Left renal pelvis (tissue), 4 donors: ENCODE measurements around the gene TNXB. TPM values are rescaled to one million over a fixed set of nuclear protein-coding genes. Genes with fewer than 3 reads are reported as not detected.

ENCODE experiments used
- DNase-seq, 4 donors: peaks; one replicate each; pipeline ENCODE4 v3.0.0-alpha.2; 2013; ENCODE audit warnings: low read depth in 4 of 4, low spot score in 3 of 4
- polyA plus RNA-seq, 4 donors: library from polyadenylated mRNA; unstranded; fragments of 120-200 nt; gene quantifications; one replicate each; pipeline ENCODE4 v1.2.1, GENCODE V29; 2013; ENCODE audit not compliant: insufficient read length in 4 of 4

The TNXB gene
- polyA plus RNA-seq, 4 donors = 4.6 to 98.0 (median 8.3) TPM

DNA sequence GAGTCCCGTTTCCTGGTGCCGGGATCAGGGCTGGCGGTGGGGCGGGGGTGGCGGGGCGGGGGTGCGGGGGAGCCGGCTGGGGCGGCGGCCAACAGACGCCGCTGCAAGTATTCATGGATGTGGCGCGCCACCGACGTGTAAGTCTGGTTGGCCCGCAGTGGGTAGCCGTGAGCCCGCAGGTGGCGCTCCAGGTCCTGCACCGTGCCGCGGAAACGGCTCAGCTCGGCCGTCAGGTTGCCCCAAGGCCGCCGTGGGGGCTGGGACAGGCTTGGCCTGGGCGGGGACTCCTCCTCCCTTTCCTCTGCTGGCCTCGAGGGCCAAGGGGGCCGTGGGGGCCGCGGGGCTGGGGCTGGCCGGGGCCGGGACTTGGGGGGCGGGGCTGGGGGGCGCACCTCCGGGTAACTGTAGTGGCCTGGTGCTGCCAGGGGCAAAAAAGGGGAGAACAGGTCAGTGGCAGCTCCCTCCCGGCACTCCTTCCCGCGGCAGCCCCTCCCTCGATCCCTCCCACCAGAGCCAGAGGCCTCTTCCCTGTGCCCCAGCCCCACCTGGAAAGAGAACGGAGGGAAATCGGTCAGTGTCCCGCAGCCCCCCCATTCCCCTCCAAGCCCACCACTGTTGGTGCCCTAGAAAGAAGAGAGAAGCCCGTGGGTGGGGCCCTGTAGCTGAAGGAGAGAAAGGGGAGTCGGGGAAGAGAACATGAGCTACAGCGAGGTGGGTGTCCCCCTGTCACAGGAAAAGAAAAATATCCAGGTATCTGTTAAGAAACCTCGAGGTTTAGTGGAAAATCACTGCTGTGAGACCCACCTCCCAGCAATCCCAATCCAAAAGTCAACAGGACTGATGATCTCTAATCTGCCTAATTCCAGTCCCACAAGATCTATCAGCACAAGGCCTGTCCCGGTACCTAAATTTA, 21.3 kb downstream of the TNXB start:
- peak in 1 of 4 donors; percentile 45 for DNase-seq

DNA sequence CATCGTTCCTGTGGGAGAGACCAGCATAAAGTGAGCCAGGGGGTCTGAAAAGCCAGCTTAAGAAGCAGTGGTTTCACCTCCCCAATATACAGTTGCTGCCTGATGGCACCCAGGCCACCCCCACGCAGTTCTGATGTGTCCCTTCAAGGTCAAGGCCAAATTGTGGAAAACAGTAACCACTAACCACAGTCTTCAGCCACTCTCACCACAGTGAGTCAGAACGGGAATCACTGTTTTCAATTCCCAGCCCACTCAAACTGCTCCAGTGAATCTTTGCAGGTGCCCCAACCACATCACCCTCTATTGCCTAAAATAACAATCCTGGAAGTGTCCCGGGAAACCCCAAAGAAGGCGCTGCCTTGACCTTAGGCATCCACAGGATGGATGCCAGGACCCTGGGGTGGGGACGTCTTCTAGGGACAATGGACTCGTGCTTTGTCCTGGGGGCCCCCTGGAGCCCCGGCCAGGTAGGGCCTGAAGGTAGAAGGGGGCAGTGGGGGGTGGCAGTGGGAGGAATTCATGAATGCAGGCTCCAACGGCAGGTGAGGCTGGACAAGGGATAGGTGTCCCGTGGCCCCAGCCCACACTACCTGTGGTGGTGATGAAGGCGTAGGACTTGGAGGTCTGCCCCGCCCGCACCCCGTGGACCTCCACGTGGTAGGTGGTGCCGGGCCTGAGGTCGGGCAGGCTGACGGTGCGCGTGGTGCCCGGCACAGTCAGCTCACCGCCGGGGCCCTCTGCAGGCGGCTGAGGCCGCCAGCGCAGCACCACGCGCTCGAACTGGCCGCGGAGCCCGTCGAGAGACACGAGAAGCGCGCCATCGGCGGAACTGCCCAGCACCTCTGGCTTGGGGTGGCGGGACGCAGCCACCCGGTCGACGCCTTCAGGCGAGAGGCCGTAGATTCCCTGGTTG, 22.2 kb downstream of the TNXB start:
- no peak for DNase-seq

GRCh38 chr6:32085759-32086459, 23.2 kb downstream of the TNXB start:
- no peak for DNase-seq

GRCh38 chr6:32084780-32085179, 24.4 kb downstream of the TNXB start:
- no peak for DNase-seq

DNA sequence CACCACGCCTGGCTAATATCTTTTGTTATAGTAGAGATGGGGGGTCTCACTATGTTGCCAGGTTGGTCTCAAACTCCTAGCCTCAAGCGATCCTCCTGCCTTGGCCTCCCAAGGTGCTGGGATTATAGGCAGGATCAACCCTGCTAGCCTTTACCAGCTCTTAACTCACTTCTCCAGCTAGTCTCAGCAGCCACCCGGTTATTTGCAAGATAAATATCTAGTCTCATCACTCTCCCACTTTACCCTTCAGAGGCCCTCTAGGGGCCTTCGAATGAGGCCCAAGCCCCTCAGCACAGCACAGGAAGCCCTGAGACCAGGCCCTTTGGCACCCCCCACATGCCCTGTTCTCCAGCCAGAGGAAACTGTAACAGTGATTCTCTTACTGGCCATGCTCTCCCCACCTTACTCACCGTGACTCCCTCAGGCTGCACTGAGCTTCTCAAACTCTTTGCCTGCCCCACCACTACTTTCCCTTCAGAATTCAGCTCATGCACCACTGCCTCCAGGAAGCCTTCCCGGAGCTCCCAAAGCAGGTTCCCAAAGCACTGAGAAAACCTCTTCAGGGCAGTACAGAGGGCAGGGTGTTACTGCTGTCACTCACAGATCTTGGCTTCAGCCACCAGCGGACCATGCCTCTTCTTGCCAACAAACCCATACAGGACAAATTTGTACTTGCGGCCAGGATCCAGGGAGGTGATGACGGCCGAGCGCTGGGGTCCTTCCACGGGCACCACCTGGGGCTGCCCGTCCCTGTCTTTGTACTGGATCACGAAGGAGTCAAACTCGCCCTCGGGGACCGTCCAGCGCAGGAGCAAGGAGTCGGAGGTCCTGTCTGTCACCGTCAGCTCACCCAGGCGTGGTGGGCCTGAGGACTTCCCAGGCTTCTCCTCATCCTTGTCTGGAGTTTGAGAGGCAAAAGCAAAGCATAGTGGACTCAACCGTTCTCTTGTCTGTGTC, 25.0 kb downstream of the TNXB start:
- DNase-seq = no peak

DNA sequence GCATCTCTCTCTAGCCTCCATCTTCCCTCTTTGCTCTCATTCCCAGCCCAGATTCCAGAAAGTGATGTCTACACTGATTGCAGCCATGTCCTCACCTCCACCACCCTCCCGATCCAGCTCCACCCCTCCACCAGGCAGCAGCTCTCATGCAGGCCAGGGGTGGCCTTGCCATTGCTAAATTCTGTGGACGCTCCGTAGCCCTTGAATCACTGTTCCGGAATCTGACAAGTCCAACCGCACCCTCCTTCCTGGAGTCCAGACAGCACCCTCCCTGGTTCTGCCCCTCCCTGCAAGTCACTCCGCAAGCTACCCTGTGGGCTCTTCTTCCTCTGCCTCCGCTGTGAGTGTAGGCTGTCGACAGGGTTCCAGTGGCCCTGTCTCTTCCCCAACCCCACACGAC, 26.2 kb downstream of the TNXB start:
- no peak for DNase-seq

DNA sequence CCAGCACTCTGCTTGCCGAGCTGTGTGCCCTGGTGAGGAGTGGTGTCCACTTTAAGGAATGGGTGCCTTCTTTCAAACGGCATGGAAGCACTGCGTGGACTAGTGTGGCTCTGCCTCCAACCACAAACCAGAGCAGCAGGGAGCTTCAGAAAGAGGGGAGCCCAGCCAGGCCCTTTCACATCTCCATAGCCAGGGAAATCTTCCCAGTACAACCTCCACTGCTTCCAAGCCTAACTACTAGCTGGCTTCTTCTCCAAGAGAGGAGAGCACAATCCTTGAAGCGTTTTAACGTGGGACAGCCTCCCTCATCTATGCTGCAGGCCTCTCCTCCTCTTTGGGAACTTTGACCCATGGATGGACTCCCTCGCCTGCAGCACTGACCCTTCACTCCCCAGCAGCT, 26.7 kb downstream of the TNXB start:
- no peak for DNase-seq

DNA sequence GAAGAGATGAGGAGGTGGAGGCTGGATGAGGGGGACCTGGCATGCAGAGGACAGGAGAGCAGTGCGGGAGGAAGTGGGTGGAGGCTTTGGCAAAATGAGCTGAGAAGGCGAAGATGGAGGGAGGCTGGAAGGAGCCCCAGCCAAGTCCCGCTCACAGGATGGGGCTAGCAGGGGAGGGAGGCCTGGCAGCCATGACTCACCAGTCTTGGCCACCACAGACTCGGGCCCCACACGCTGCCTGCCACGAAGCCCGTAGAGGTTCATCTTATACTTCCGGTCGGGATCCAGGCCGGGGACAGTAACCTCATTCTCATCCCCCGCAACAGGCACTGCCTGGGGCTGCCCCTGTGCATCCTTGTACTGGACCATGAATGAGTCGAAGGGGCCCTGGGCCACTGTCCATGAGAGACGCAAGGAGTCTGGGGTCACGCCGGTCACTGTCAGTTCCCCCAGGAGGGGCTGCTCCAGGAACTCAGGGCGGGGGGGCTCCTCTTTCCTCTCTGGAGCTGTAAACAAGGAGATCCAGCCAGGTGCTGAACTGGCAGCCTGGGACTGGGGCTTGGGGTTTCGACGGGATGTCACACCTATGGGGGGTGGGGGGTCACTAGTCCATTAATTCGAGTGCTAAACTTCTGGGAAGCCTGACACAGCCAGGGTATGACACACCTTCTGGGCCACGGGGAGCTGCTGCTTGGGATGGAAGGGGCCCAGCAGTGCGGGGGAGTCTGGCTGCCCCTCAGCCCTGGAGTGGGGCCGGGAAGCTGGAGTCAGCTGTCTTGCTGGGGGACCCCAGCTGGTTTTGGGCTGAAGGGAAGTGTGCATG, 27.8 kb downstream of the TNXB start:
- no peak for DNase-seq

- DNase-seq = no peak
Measured at GRCh38 chr6:32079566-32080290, 29.4 kb downstream of the TNXB start.

GRCh38 chr6:32076321-32076809, 32.8 kb downstream of the TNXB start:
- DNase-seq = no peak

GRCh38 chr6:32075781-32076180, 33.4 kb downstream of the TNXB start:
- DNase-seq = no peak

DNA sequence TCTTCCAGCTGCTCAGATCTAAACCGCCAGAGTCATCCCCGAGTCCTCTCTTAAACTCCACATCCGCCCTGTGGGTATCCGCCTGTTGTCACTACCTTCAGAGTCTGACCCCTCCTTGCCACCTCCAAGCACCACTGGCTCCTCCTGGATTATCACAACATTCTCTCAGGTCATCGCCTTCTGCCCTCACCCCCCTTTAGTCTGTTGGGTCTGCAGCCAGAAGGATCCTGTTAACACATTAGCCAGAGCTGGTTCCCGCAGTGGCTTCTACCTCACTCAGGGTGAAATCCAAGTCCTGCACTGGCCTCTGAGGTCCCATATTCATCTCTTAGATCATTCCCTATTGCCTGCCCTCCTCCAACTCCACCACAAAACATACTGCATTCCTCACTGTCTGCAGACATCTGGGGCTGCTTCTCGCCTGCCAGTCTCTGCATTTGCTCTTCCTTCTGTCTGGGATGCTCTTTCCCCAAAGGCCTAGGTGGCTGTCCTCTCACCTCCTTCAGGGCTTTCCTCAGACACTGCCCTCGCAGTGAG, 34.1 kb downstream of the TNXB start:
- no peak for DNase-seq

GRCh38 chr6:32073613-32074012, 35.5 kb downstream of the TNXB start:
- no peak for DNase-seq

GRCh38 chr6:32073101-32073500, 36.0 kb downstream of the TNXB start:
- DNase-seq = no peak

DNA sequence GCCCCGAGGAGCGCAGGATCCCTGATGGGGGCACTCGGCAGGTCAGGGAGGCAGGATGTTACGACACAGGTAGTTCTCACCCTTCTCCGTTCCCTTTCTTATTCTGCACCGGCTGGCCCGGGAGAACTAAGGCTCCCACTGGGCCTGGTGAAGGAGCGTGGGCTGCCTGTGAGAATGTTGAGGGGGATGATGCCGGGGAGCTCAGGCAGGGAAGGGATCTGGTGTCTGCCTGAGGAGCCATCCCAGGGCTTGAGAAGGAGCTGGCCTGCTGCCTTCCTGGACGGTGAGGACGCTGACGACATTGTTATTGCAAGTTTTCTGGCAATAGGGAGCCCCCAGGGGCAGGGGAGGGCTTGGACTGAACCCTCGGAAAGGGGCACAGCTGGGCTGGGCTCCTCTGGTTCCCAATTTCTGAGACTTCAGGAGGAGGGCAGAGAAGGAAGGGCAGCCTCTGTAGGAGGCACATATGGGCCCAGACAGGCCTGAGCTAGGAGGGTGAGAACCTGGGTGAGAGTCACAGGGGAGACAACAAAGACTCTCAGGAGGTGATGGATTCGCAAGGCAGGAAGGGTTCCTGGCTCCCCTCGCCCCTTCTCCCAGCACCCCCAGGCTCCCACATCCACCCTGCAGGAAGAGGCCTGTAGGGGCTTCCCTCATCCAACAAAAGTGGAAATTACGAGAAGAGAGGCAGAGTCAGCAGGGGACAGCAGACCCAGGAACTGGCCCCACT, 38.2 kb downstream of the TNXB start:
- DNase-seq = no peak

DNA sequence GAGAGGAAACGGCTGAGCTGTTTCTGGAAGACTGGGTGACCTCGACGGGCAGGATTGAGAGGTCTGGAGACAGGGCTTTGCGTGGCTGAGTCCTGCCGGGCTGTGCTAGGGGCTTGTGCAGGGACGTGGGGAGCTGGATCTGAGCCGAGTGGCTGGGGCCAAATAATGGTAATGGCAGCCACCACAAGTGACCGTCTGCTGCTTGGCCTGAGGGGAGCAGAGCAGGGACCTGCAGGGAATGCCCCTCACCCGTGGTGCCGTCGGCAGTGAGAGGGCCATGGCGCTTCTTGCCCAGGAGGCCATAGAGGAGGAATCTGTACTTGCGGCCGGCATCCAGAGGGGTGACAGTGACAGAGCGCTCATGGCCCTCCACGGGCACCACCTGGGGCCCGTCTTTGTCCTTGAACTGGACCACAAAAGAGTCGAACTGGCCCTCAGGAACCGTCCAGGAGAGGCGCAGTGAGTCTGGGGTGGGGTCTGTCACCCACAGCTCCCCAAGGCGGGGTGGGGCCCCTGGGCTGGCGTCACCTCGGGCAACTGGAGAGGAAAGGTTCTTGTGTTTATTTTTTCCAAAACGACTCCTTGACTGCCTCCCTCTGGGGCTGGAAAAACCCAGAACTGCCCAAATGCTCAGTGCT, 39.1 kb downstream of the TNXB start:
- DNase-seq = no peak

DNA sequence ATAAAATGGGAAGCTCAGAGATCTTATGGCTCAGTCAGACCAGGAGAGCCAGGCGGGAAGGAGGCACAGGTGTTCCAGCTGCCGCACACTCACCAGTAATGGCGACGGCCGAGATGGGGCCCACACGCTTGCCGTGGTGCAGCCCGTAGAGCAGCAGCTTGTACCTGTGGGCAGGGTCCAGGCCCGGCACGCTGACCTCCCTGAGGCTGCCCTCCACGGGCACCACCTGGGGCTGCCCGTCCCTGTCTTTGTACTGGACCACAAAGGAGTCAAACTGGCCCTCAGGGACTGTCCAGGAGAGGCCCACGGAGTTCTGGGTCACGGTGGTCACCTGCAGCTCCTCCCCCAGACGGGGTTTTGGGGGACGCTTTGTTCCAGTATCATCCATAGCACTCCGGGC, 39.7 kb downstream of the TNXB start:
- no peak for DNase-seq
